Erythroblast (primary cell): ENCODE data around the gene NTRK2.

Experiments
- GATA1 ChIP-seq: IDR thresholded peaks from 2 replicates; pipeline ENCODE4 v1.6.1; 2011; ENCODE audit warnings: low read depth, mild to moderate bottlenecking, control low read depth, low read length, moderate library complexity
- POLR2A ChIP-seq: IDR thresholded peaks from 2 replicates; pipeline ENCODE4 v1.6.1; 2011; ENCODE audit warnings: mild to moderate bottlenecking, low read length

DNA sequence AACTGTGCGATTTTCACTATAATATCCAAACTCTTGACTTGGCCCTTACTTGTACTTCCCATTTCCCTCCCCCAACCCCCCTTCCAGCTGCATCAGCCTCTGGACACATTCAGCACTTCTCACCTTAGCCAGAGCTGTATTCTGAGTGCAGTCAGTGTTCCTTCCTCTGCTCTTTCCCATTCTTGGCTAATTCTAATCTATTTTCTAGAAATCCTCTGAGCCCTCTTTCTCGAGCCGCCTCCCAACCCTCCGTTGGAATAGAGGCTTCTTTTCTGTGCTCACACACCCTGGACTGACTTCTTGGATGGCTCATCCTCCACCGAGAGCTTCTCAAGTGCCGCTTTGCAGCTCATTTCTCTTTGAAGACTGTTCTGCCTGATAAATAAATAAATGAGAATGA is 188.8 kb downstream of the NTRK2 start:
- no peak for TF ChIP-seq POLR2A
- TF ChIP-seq GATA1: no peak
